ENCODE results near the gene NCAPD3. TPM values are rescaled to one million over a fixed set of nuclear protein-coding genes. Genes with fewer than 3 reads are reported as not detected.

Gene NCAPD3
- total RNA-seq, 1 donor from 2014 or later, result 17.0 TPM

GRCh38 chr11:134146598-134146997 lies 77.2 kb downstream of the NCAPD3 start:
- no peaks in the 10 kb centered on the region for H3K9me3 Mint-ChIP-seq (ENCODE audit: low read depth)
- H3K4me1 Mint-ChIP-seq (ENCODE audit: low read depth), result peaks cover 22% of the 10 kb centered on the region
- H3K27me3 Mint-ChIP-seq (ENCODE audit: low read depth), result no peaks in the 10 kb centered on the region
- peaks cover 33% of the 10 kb centered on the region for H3K36me3 Mint-ChIP-seq (ENCODE audit: low read depth)
- no peak for DNase-seq (ENCODE audit: low spot score)
- TF ChIP-seq, protein P1, sequence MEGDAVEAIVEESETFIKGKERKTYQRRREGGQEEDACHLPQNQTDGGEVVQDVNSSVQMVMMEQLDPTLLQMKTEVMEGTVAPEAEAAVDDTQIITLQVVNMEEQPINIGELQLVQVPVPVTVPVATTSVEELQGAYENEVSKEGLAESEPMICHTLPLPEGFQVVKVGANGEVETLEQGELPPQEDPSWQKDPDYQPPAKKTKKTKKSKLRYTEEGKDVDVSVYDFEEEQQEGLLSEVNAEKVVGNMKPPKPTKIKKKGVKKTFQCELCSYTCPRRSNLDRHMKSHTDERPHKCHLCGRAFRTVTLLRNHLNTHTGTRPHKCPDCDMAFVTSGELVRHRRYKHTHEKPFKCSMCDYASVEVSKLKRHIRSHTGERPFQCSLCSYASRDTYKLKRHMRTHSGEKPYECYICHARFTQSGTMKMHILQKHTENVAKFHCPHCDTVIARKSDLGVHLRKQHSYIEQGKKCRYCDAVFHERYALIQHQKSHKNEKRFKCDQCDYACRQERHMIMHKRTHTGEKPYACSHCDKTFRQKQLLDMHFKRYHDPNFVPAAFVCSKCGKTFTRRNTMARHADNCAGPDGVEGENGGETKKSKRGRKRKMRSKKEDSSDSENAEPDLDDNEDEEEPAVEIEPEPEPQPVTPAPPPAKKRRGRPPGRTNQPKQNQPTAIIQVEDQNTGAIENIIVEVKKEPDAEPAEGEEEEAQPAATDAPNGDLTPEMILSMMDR (IDR thresholded peaks at IDR 0.05), result no peak
- H3K27ac Mint-ChIP-seq (ENCODE audit: unreplicated experiment), result no peak overlapping the region
- no peak overlapping the region for H3K4me3 Mint-ChIP-seq (ENCODE audit: unreplicated experiment)

DNA sequence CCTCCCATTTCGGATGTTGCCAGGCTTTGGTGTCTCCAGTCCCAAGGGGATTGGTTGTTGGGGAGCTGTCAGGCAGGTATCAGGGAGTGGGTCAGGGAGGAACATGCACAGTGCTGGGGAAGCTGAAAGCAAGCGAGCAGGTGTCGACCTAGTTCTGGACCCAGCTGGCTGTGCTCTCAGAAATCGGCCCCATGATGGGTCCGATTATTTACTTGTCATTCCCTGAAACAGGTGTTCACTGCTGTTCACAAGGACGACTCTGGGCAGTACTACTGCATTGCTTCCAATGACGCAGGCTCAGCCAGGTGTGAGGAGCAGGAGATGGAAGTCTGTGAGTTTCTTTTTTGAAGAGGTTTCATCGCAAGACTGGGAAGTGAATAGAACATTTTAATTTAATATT lies 78.1 kb downstream of the NCAPD3 start:
- no peaks in the 10 kb centered on the region for H3K27me3 Mint-ChIP-seq (ENCODE audit: low read depth)
- peaks cover 30% of the 10 kb centered on the region for H3K36me3 Mint-ChIP-seq (ENCODE audit: low read depth)
- no peak overlapping the region for H3K27ac Mint-ChIP-seq (ENCODE audit: unreplicated experiment)
- no peaks in the 10 kb centered on the region for H3K9me3 Mint-ChIP-seq (ENCODE audit: low read depth)
- peaks cover 13% of the 10 kb centered on the region for H3K4me1 Mint-ChIP-seq (ENCODE audit: low read depth)
- H3K4me3 Mint-ChIP-seq (ENCODE audit: unreplicated experiment), result no peak overlapping the region
- no peak for DNase-seq (ENCODE audit: low spot score)
- TF ChIP-seq, protein P1 (IDR thresholded peaks at IDR 0.05), result no peak

GRCh38 chr11:134144744-134145143 lies 79.0 kb downstream of the NCAPD3 start:
- Mint-ChIP-seq H3K27ac (ENCODE audit: unreplicated experiment) (peak overlapping the region; percentile 5), H3K27me3 (ENCODE audit: low read depth) (no peaks in the 10 kb centered on the region), H3K4me3 (ENCODE audit: unreplicated experiment) (no peak overlapping the region), H3K4me1 (ENCODE audit: low read depth) (peaks cover 14% of the 10 kb centered on the region), H3K9me3 (ENCODE audit: low read depth) (no peaks in the 10 kb centered on the region), H3K36me3 (ENCODE audit: low read depth) (peaks cover 30% of the 10 kb centered on the region)
- TF ChIP-seq, protein P1 (IDR thresholded peaks at IDR 0.05), result no peak
- DNase-seq (ENCODE audit: low spot score), result no peak

DNA sequence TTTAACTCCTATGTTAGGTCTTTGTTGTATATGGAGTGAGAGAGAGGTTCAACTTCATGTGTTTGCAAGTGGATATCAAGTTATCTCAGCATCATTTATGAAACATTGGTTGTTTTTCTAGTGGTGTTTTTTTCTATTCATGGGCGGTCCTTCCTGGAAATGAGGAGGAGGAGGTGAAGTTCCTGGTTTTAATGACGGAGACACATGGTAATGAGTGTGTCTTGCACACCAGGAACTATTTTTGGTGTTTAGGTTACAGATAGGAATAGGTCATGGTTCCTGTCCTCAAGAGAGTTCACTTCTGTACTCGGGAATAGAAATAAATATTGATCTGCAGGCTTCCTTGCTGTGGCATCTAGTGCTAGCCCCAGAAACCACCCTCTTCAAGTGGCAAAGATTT lies 80.0 kb downstream of the NCAPD3 start:
- Mint-ChIP-seq H3K9me3 (ENCODE audit: low read depth) (no peaks in the 10 kb centered on the region), H3K4me1 (ENCODE audit: low read depth) (peaks cover 23% of the 10 kb centered on the region), H3K36me3 (ENCODE audit: low read depth) (peaks cover 27% of the 10 kb centered on the region), H3K27ac (ENCODE audit: unreplicated experiment) (peak overlapping the region; percentile 34), H3K27me3 (ENCODE audit: low read depth) (no peaks in the 10 kb centered on the region), H3K4me3 (ENCODE audit: unreplicated experiment) (no peak overlapping the region)
- TF ChIP-seq, protein P1 (IDR thresholded peaks at IDR 0.05), result no peak
- DNase-seq (ENCODE audit: low spot score), result no peak

- Mint-ChIP-seq H3K4me1 (ENCODE audit: low read depth) (peaks cover 24% of the 10 kb centered on the region), H3K36me3 (ENCODE audit: low read depth) (peaks cover 27% of the 10 kb centered on the region), H3K27ac (ENCODE audit: unreplicated experiment) (peak overlapping the region; percentile 67), H3K27me3 (ENCODE audit: low read depth) (no peaks in the 10 kb centered on the region), H3K9me3 (ENCODE audit: low read depth) (no peaks in the 10 kb centered on the region), H3K4me3 (ENCODE audit: unreplicated experiment) (no peak overlapping the region)
- no peak for DNase-seq (ENCODE audit: low spot score)
- TF ChIP-seq, protein P1 (IDR thresholded peaks at IDR 0.05), result no peak
These were observed 81.2 kb downstream of the NCAPD3 start for GRCh38 chr11:134142536-134142935.
